Measurements from ENCODE around the gene DLD.
"Not testable (repeated sequence)": the region's sequence is repeated elsewhere in the genome, so short reads cannot be mapped to it uniquely, and the experiment has no call there.

Gene DLD, protein sequence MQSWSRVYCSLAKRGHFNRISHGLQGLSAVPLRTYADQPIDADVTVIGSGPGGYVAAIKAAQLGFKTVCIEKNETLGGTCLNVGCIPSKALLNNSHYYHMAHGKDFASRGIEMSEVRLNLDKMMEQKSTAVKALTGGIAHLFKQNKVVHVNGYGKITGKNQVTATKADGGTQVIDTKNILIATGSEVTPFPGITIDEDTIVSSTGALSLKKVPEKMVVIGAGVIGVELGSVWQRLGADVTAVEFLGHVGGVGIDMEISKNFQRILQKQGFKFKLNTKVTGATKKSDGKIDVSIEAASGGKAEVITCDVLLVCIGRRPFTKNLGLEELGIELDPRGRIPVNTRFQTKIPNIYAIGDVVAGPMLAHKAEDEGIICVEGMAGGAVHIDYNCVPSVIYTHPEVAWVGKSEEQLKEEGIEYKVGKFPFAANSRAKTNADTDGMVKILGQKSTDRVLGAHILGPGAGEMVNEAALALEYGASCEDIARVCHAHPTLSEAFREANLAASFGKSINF

DNA sequence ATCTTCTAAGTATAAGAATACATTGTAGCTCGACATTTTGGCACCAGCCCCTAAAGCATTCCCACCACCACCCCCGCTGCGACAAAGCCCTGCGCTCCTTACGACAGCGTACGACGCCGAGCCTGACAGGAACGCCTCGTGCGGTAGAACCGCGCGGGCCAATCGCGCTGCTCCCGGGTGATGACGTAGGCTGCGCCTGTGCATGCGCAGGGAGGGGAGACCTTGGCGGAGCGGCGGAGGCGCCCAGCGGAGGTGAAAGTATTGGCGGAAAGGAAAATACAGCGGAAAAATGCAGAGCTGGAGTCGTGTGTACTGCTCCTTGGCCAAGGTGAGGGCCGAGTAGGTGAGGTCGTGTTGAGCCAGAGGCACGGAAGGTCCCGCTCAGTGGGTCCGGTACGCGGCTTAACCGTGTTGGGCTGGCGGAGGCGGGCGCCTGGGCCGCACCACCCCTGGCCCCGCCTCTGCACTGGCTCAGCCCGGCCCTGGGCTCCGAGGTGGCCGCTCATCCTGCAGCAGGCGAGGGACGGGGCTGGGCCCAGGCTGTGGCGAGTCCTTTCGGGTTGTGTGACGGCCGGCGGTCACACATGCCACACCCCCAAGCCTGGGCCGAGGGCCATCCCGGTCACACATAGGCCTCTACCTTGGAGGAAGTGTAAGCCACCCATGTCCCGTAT, at the start of gene DLD:
Gene DLD, plus strand, starts transcription at position 222 of the 674 bp plus-strand sequence. Its CDS starts 68 bp downstream, at position 290.
- DNase-seq = peak; percentile 87

DNA sequence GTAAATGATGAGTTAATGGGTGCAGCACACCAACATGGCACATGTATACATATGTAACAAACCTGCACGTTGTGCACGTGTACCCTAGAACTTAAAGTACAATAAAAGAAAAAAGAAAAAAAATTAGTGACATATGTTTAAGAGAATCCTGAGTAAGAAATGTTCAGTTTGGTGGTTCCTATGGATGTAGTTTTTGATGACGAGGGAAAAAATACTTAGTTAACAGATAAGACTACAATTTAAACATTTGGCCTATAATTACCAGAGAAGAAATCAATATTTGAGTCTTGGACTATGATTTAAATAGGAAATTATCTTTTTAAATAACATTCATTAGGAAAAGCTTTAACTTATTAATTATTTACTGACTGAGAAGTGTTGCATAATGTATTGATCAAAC, 48.8 kb upstream of the DLD start:
- DNase-seq = no peak

GRCh38 chr7:107843184-107843583, 47.8 kb upstream of the DLD start:
- no peak for DNase-seq

GRCh38 chr7:107846324-107846723, 44.7 kb upstream of the DLD start:
- no peak for DNase-seq

- DNase-seq = no peak
Observed at GRCh38 chr7:107847168-107847835, 43.7 kb upstream of the DLD start.

GRCh38 chr7:107847836-107848175, 43.2 kb upstream of the DLD start:
- DNase-seq = not testable (repeated sequence)

DNA sequence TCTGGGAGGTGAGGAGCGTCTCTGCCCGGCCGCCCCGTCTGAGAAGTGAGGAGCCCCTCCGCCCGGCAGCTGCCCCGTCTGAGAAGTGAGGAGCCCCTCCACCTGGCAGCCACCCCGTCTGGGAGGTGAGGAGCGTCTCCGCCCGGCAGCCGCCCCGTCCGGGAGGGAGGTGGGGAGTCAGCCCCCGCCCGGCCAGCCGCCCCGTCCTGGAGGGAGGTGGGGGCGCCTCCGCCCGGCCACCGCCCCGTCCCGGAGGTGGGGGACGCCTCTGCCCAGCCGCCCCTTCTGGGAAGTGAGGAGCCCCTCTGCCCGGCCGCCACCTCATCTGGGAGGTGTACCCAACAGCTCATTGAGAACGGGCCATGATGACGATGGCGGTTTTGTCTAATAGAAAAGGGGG, 42.8 kb upstream of the DLD start:
- not testable (repeated sequence) for DNase-seq

DNA sequence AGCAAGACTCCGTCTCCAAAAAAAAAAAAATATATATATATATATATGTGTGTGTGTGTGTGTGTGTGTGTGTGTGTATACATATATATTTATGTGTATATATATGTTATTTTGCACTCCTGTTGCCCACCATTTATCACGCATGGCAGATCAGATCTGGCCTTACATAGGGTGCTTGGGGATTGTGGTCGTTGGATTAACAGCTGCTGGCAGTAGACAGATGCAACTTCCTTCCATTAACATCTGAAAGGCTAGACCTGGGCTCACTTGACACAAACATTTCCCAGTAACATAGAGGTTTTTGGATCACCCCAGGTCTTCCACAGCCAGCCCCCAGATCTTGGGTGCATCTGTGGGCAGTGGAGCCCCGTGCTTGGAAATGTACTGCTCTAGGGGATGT, 40.8 kb upstream of the DLD start:
- DNase-seq = no peak

DNA sequence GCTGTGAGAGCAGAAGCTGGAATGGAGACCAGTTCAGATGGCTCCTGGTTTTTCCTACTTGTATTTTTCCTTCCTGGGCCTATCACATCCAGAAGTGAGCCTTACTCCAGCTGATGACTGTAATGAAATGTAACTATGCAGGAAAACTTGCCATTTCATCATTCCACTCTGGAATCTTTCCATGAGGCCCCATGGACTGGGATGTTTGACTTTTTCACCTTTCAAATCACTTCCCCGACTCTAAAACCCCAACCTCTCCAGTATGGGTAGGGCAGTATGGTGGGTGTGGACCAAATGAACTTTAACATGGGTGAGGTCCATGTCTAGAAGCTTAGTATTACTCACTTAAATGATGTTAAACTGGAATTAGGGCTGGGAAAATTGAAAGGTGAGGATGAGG, 40.3 kb upstream of the DLD start:
- no peak for DNase-seq

DNA sequence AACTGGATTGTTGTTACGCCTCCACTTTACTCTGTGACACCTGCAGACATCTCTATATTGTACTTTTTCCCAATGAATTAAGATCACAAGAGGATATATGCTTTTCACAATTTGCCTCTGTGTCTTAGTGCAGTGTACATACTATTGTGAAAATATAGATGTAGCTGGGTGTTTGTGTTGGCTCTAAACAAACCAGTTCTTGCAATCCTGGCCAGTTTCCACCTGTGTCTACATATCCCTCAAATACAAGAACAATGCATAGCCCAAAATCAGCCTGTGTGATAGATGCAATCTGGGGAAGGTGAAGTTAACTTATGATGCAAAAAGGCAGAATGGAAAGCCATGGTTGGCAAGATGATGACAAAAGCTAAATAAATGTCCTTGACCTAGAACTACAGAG, 36.5 kb upstream of the DLD start:
- DNase-seq = no peak

DNA sequence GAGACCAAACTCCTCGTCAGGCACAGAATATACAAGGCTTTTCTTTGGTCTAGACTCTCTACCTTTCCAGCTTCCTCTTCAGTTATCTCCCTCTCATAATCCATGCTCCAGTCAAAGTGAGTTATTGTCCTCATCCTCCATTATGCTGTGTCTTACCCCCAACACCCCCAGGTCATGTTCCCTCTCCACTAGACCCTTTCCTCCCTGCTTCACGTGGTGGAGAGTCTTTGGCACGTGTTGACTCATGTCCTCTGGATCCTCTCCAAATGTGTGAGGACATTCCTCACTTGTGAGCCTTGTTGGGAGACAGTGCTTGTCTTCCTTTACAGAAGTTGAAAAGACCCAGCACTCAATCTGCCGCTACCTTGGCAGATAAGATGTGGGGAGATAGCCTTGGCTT, 36.0 kb upstream of the DLD start:
- DNase-seq = peak; percentile 59

- no peak for DNase-seq
Observed at GRCh38 chr7:107856806-107857540, 34.0 kb upstream of the DLD start.

- DNase-seq = peak; percentile 54
Observed at GRCh38 chr7:107857541-107857912, 33.5 kb upstream of the DLD start.

- no peak for DNase-seq
Observed at GRCh38 chr7:107858280-107858679, 32.7 kb upstream of the DLD start.

DNA sequence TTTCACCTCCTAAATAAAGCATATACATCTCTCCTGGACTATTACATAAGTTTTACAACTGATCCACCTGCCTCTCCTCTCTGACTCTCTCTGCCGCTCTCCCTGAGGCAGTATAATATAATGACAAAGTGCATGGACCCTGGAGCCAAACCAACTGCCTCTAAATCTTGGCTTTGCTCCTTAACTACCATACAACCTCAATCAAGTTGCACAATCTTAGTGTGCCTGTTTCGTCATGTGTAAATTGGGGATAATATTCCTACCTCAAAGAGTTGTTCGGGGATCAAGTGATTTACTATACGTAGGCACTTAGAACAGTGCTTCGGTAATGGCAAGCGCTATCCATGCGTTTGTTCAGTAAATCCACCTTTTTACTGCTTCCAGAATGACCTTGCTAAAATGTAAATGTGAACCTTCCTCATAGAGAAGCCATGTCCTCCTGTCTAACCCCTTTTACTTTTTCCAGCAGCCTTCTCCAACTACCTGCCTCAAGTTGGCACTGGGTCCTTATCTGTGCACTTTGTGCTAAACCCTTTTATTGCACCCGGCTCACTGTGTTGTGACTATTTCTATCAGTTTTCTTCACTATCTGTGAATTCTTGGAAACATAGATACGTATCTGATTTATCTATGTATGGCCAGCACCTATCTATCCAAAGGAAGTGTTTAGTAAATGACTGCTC, 30.6 kb upstream of the DLD start:
- no peak for DNase-seq

- peak; percentile 9 for DNase-seq
Observed at GRCh38 chr7:107860981-107861652, 29.9 kb upstream of the DLD start.

GRCh38 chr7:107865956-107866775, 24.8 kb upstream of the DLD start:
- DNase-seq = no peak

GRCh38 chr7:107867858-107868466, 23.0 kb upstream of the DLD start:
- no peak for DNase-seq

DNA sequence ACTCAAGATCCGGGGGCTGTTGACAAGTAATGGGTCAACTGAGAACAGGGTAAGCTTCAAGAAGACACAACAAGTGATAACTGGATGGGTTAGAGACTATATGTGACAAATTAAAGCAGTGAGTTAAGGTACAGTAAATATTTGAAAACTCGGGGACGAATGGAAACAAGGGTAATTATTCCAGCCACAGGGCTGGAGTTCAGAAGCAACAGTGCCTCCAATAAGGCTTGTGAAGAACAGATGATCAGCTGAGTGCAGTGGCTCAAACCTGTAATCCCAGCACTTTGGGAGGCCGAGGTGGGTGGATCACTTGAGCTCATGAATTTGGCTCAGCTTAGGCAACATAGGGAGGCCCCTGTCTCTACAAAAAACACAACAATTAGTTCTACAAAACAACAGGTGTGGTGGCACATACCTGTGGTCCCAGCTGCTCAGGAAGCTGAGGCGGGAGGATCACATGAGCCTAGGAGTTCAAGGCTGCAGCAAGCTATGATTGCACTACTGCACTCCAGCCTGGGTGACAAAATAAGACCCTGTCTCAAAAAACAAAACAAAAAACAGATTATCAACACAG, 20.5 kb upstream of the DLD start:
- DNase-seq = no peak

- no peak for DNase-seq
Observed at GRCh38 chr7:107874111-107874510, 16.9 kb upstream of the DLD start.

Measured in EL (cell line).